ENCODE measurements around the gene LRTM1.

- TF ChIP-seq CTCF (IDR thresholded peaks at IDR 0.05) (no peak), POLR2A (IDR thresholded peaks at IDR 0.05) (no peak)
These were observed 25.8 kb downstream of the LRTM1 start for GRCh38 chr3:54901906-54902685.

Measured in testis (tissue), 2 donors.